ENCODE results near the gene WDR45B.

DNA sequence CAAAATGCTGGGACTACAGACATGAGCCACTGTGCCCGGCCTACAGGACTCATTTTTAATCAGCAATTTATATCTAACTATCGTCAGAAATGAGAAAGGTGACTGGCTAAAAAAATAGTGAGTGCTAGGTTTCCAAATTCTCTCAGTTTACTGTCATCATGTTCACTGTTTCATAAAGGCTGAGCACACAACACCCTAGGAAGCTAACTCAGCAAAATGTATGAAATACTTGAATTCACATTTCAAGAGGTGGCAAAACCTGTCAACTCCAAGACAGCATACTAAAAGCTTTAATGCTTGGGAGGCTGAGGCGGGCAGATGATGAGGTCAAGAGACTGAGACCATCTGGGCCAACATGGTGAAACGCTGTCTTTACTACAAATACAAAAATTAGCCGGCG lies 16.7 kb downstream of the WDR45B start:
- TF ChIP-seq CTCF (IDR thresholded peaks at IDR 0.05) (no peak), POLR2A (IDR thresholded peaks at IDR 0.05; ENCODE audit: low read depth) (no peak), POLR2AphosphoS5 (IDR thresholded peaks at IDR 0.05) (no peak), EP300 (IDR thresholded peaks at IDR 0.05) (no peak)

Data from esophagus muscularis mucosa (tissue), 4 donors.